Measurements from ENCODE around the gene CDHR3. TPM values are rescaled to one million over a fixed set of nuclear protein-coding genes. Genes with fewer than 3 reads are reported as not detected.

Gene CDHR3
- total and polyA plus RNA-seq, 9 of the 15 experiments (the other 6 are each of a cell fraction or from before 2014, with no cell fraction given): 0.03 to 0.66 (median 0.24) TPM; not detected in 1

- TF ChIP-seq, protein P1, sequence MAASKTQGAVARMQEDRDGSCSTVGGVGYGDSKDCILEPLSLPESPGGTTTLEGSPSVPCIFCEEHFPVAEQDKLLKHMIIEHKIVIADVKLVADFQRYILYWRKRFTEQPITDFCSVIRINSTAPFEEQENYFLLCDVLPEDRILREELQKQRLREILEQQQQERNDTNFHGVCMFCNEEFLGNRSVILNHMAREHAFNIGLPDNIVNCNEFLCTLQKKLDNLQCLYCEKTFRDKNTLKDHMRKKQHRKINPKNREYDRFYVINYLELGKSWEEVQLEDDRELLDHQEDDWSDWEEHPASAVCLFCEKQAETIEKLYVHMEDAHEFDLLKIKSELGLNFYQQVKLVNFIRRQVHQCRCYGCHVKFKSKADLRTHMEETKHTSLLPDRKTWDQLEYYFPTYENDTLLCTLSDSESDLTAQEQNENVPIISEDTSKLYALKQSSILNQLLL (CRISPR knock-in tag; IDR thresholded peaks at IDR 0.05; ENCODE audit: borderline replicate concordance): no peak
- no peak for TF ChIP-seq SETDB1 (IDR thresholded peaks at IDR 0.05; ENCODE audit: low read length)
These were observed 75.2 kb downstream of the CDHR3 start (continued) for GRCh38 chr7:106038289-106038688.

DNA sequence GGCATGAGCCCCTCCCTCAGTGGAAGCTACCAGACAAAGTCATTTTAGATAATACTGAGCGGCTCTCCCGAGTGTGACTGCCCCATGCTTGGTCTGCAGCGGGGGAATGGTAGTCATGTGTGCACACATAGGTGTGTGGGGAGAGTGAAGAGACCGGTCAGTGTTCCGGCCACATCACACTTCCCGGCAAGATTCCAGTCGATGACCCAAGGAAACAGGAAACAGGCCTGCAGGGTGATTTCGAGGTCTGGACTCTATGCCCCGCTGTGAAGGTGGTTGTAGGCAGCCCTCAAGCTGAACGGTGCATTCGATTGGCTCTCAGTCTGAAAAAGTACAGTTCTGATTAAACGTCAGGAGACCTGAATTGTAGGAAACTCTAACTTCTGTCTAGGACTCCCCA, 75.9 kb downstream of the CDHR3 start:
- no TSS peak for BruUV-seq (replicated peaks)
- in situ Hi-C loops (cut with MboI): no loop called here
- Histone ChIP-seq H3K79me2 (ENCODE audit: control insufficient read depth, insufficient read depth, low read length) (no peaks in the 10 kb centered on the region), H3K9me3 (replicated peaks; ENCODE audit: control insufficient read depth, insufficient read depth, low read depth, low read length) (no peaks in the 10 kb centered on the region), H3K4me1 (replicated peaks in 1 of 2; ENCODE audit: control insufficient read depth in 2 of 2, insufficient read depth in 2 of 2, low read length in 2 of 2) (peaks cover 0 to 13% of the 10 kb centered on the region in 2 experiments; a peak in 3 of 5 replicates), H3K9ac (ENCODE audit: insufficient read depth in 1 of 2, low read depth in 2 of 2, low read length in 2 of 2) (no peak overlapping the region), H3K9me1 (ENCODE audit: control insufficient read depth, insufficient read depth, low read length) (no peaks in the 10 kb centered on the region), H4K20me1 (replicated peaks; ENCODE audit: control insufficient read depth, insufficient read depth, low read length) (peaks cover 7% of the 10 kb centered on the region; the same call in 1 of the 2 replicates), H3K36me3 (ENCODE audit: control insufficient read depth, insufficient read depth, low read length) (no peaks in the 10 kb centered on the region), H3K4me3 (no peak overlapping the region), H3K27ac (ENCODE audit: extremely low read depth, low read depth, low read length) (no peak overlapping the region), H3K27me3 (ENCODE audit: control insufficient read depth in 2 of 2, insufficient read depth in 2 of 2, low read length in 2 of 2) (peaks cover 0 to 20% of the 10 kb centered on the region in 2 experiments; a peak in 3 of 5 replicates), H2AFZ (ENCODE audit: low read depth, low read length) (no peak overlapping the region), H3K4me2 (ENCODE audit: insufficient read depth, low read length) (no peak overlapping the region)
- no peak for TF ChIP-seq ZNF274 (IDR thresholded peaks at IDR 0.05; ENCODE audit: borderline replicate concordance, low read depth, low read length)
- no peak for TF ChIP-seq ZNF75A (CRISPR knock-in tag; IDR thresholded peaks at IDR 0.05)
- TF ChIP-seq CREB3 (tag; conservative IDR thresholded peaks at IDR 0.05; ENCODE audit: low read depth): no peak
- TF ChIP-seq NFE2L1 (tag; IDR thresholded peaks at IDR 0.05; ENCODE audit: borderline replicate concordance, low read depth): no peak
- TF ChIP-seq EP300 (IDR thresholded peaks at IDR 0.05; ENCODE audit: low read length): no peak
- no peak for TF ChIP-seq RB1 (IDR thresholded peaks at IDR 0.05; ENCODE audit: low read depth)
- TF ChIP-seq TAL1 (IDR thresholded peaks at IDR 0.05): no peak
- no peak for TF ChIP-seq ZNF398 (CRISPR knock-in tag; IDR thresholded peaks at IDR 0.05)
- TF ChIP-seq MECOM (CRISPR knock-in tag; IDR thresholded peaks at IDR 0.05): no peak
- TF ChIP-seq, protein P2, sequence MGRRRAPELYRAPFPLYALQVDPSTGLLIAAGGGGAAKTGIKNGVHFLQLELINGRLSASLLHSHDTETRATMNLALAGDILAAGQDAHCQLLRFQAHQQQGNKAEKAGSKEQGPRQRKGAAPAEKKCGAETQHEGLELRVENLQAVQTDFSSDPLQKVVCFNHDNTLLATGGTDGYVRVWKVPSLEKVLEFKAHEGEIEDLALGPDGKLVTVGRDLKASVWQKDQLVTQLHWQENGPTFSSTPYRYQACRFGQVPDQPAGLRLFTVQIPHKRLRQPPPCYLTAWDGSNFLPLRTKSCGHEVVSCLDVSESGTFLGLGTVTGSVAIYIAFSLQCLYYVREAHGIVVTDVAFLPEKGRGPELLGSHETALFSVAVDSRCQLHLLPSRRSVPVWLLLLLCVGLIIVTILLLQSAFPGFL (CRISPR knock-in tag; IDR thresholded peaks at IDR 0.05): no peak
- ChIA-PET CTCF (ENCODE audit: low intra/inter-chr PET ratio) (interaction anchor here (0.8 kb wide), 1 partner anchor 279 kb away, joined by 3 read pairs; no protein-coding TSS in a partner anchor), POLR2A (no interaction called here)
- intact Hi-C loops (cut with micrococcal nuclease): no loop called here
- ATAC-seq (no peak), FAIRE-seq (no peak), DNase-seq (ENCODE audit: extremely low read depth in 1 of 4, low spot score in 3 of 4) (no peak)
- 30% methylated on average over 12 of the region's 12 CpGs for WGBS (ENCODE audit: insufficient coverage, low coverage, missing lambda C conversion rate)

All from K562 (cell line).